Fibroblast of lung (primary cell): ENCODE results near the gene VWA2.

Experiments used
- EZH2 ChIP-seq: IDR thresholded peaks from 2 replicates; pipeline ENCODE4 v1.5.1; 2012; ENCODE audit warnings: low read length, control low read depth, mild to moderate bottlenecking; ENCODE audit errors: missing control alignments
- TF ChIP-seq, protein P1 (sequence below), 2 donors: IDR thresholded peaks in 1 of 2; conservative IDR thresholded peaks in 1 of 2; 1 replicate in 1 of 2; 2 replicates in 1 of 2; pipeline ENCODE4 v1.5.1; 2011 to 2012; ENCODE audit warnings: low read length in 2 of 2, control low read depth in 1 of 2, inconsistent platforms in 1 of 2, low read depth in 1 of 2, mild to moderate bottlenecking in 1 of 2

DNA sequence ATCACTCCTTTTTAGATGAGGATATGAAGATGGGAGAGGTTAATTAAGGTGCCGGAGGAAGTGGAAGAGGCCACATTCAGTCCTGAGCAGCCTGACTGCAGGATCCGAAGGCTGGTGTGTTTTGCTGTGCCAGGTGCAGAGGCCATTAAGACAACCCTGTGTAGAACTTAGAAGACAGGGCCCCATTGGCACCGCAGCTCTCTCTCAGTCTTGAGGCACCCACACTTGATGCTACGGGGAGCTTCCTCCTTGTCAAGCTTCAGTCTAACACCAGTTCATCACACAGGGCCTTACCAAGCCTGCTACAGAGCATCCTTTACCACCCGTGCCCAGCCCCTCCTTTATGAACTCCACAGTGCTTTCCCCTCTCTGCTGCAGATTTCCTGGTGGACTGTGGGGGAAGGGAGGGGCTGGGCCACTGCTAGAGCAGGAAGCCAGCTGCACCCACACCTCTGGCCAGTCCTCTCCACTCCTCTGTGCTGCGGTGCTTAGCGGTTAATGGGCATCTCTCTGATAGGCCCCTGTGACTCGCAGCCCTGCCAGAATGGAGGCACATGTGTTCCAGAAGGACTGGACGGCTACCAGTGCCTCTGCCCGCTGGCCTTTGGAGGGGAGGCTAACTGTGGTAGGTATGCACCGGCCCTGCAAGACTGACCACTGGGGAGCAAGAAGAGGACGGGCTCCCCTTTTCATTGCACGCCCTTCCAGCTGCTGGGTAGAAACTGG lies 45.5 kb downstream of the VWA2 start:
- TF ChIP-seq, protein P1, sequence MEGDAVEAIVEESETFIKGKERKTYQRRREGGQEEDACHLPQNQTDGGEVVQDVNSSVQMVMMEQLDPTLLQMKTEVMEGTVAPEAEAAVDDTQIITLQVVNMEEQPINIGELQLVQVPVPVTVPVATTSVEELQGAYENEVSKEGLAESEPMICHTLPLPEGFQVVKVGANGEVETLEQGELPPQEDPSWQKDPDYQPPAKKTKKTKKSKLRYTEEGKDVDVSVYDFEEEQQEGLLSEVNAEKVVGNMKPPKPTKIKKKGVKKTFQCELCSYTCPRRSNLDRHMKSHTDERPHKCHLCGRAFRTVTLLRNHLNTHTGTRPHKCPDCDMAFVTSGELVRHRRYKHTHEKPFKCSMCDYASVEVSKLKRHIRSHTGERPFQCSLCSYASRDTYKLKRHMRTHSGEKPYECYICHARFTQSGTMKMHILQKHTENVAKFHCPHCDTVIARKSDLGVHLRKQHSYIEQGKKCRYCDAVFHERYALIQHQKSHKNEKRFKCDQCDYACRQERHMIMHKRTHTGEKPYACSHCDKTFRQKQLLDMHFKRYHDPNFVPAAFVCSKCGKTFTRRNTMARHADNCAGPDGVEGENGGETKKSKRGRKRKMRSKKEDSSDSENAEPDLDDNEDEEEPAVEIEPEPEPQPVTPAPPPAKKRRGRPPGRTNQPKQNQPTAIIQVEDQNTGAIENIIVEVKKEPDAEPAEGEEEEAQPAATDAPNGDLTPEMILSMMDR (conservative IDR thresholded peaks at IDR 0.05 in 1 of 2, IDR thresholded peaks at IDR 0.05 in 1 of 2; ENCODE audit: low read depth in 1 of 2, low read length in 2 of 2), result no peak
- TF ChIP-seq EZH2, result no peak
